Caco-2 (cell line): ENCODE data around the gene PLCH1. TPM values are rescaled to one million over a fixed set of nuclear protein-coding genes. Genes with fewer than 3 reads are reported as not detected.

ENCODE experiments used
- BruUV-seq: library from RNA; stranded (reverse); fragments of 400-500 nt; replicated peaks from 2 replicates; lab custom pipeline; 2021; lab: Mats Ljungman, UMichigan
- CTCF ChIA-PET: fragments of 300-600 bp; sonication (Branson Sonifier 250); formaldehyde crosslinking; loops from one replicate; lab custom pipeline; 2022; ENCODE audit warnings: antibody characterized with exemption; lab: Charles Lee
- POLR2A ChIA-PET: fragments of 300-600 bp; sonication (Branson Sonifier 250); formaldehyde crosslinking; loops from one replicate; lab custom pipeline; 2022; ENCODE audit warnings: antibody characterized with exemption; lab: Charles Lee
- DNase-seq, 2 experiments: peaks; one replicate each; pipeline versions ENCODE4 v3.0.0 to v3.0.0-alpha.2; 2020 to 2022
- H3K27me3 ChIP-seq: replicated peaks from 2 replicates; pipeline ENCODE4 v1.6.0; 2011; ENCODE audit warnings: low read length; ENCODE audit not compliant: control insufficient read depth, insufficient read depth
- H3K36me3 ChIP-seq: 2 replicates; pipeline ENCODE4 v1.5.1; 2011; ENCODE audit warnings: low read length; ENCODE audit not compliant: control insufficient read depth, insufficient read depth
- H3K4me1 ChIP-seq: fragments of 250-450 bp; sonication (Bioruptor Pico); 2 replicates; pipeline ENCODE4 v1.5.1; 2020; ENCODE audit warnings: mild to moderate bottlenecking
- H3K4me3 ChIP-seq: 2 replicates; pipeline ENCODE4 v1.5.1; 2011; ENCODE audit warnings: low read depth, mild to moderate bottlenecking, control low read depth, low read length
- H3K9me3 ChIP-seq: fragments of 250-450 bp; sonication (Bioruptor Pico); 2 replicates; pipeline ENCODE4 v1.5.1; 2020; ENCODE audit warnings: mild to moderate bottlenecking, moderate library complexity
- H3K27ac Mint-ChIP-seq: one replicate; pipeline ENCODE4 v1.8.0; 2022; ENCODE audit warnings: mixed read lengths; ENCODE audit not compliant: unreplicated experiment
- H3K27me3 Mint-ChIP-seq: one replicate; pipeline ENCODE4 v1.8.0; 2022; ENCODE audit warnings: mixed read lengths; ENCODE audit not compliant: insufficient read depth, unreplicated experiment
- H3K36me3 Mint-ChIP-seq: one replicate; pipeline ENCODE4 v1.8.0; 2022; ENCODE audit warnings: mild to moderate bottlenecking, mixed read lengths; ENCODE audit not compliant: insufficient read depth, unreplicated experiment
- H3K4me1 Mint-ChIP-seq: one replicate; pipeline ENCODE4 v1.8.0; 2022; ENCODE audit warnings: low read depth, mixed read lengths; ENCODE audit not compliant: unreplicated experiment
- H3K4me3 Mint-ChIP-seq: one replicate; pipeline ENCODE4 v1.8.0; 2022; ENCODE audit warnings: mild to moderate bottlenecking, moderate library complexity, mixed read lengths; ENCODE audit not compliant: unreplicated experiment
- H3K9me3 Mint-ChIP-seq: one replicate; pipeline ENCODE4 v1.8.0; 2022; ENCODE audit warnings: mixed read lengths; ENCODE audit not compliant: unreplicated experiment
- CTCF ChIP-seq, 2 experiments: fragments of 200-600 bp in 1 of 2; IDR thresholded peaks; 1 replicate in 1 of 2; 2 replicates in 1 of 2; pipeline versions ENCODE4 v1.5.1 to v1.8.0; 2011 to 2022; ENCODE audit warnings: antibody characterized with exemption in 1 of 2, control low read depth in 1 of 2, inconsistent platforms in 1 of 2, low read depth in 1 of 2, low read length in 1 of 2, mild to moderate bottlenecking in 1 of 2, moderate library complexity in 1 of 2; ENCODE audit not compliant: insufficient read depth in 1 of 2, severe bottlenecking in 1 of 2, unreplicated experiment in 1 of 2
- intact Hi-C: fragments of 100-400 bp; cut with micrococcal nuclease; formaldehyde crosslinking; loops from one replicate; pipeline ENCODE4 v1.10.0; 2022; ENCODE audit not compliant: unreplicated experiment
- total RNA-seq: library from RNA; stranded (reverse); gene quantifications from 2 replicates; pipeline ENCODE4 v1.2.3, GENCODE V29; 2022

The PLCH1 gene
- total RNA-seq, 1 experiment from 2014 or later, result 3.1 TPM

GRCh38 chr3:155772801-155773200, 27.9 kb upstream of the PLCH1 start:
- H3K4me1 Mint-ChIP-seq, result no peaks in the 10 kb centered on the region
- Histone ChIP-seq H3K27me3 (no peaks in the 10 kb centered on the region), H3K9me3 (0 out of 2 replicates have a peak, but pooled peaks cover 6% of the 10 kb centered on the region), H3K4me3 (no peak overlapping the region), H3K4me1 (no peaks in the 10 kb centered on the region), H3K36me3 (0 out of 2 replicates have a peak, but pooled peaks cover 2% of the 10 kb centered on the region)
- BruUV-seq, result no TSS peak
- no peaks in the 10 kb centered on the region for H3K36me3 Mint-ChIP-seq
- TF ChIP-seq CTCF (IDR thresholded peaks at IDR 0.05; ENCODE audit: insufficient read depth in 1 of 2, low read depth in 1 of 2, low read length in 1 of 2, severe bottlenecking in 1 of 2, unreplicated experiment in 1 of 2), result no peak
- H3K9me3 Mint-ChIP-seq, result no peaks in the 10 kb centered on the region
- CTCF ChIA-PET, result no interaction called here
- intact Hi-C loops, result no loop called here
- no peak overlapping the region for H3K4me3 Mint-ChIP-seq
- no peak for DNase-seq
- no peak overlapping the region for H3K27ac Mint-ChIP-seq
- H3K27me3 Mint-ChIP-seq, result no peaks in the 10 kb centered on the region
- POLR2A ChIA-PET, result no interaction called here

- Histone ChIP-seq H3K4me1 (no peaks in the 10 kb centered on the region), H3K27me3 (no peaks in the 10 kb centered on the region), H3K4me3 (no peak overlapping the region), H3K9me3 (0 out of 2 replicates have a peak, but pooled peaks cover 6% of the 10 kb centered on the region), H3K36me3 (0 out of 2 replicates have a peak, but pooled peaks cover 2% of the 10 kb centered on the region)
- Mint-ChIP-seq H3K4me1 (no peaks in the 10 kb centered on the region), H3K27ac (no peak overlapping the region), H3K4me3 (no peak overlapping the region), H3K36me3 (no peaks in the 10 kb centered on the region), H3K9me3 (no peaks in the 10 kb centered on the region), H3K27me3 (no peaks in the 10 kb centered on the region)
- ChIA-PET CTCF (no interaction called here), POLR2A (no interaction called here)
- intact Hi-C loops, result no loop called here
- DNase-seq, result no peak
- BruUV-seq, result no TSS peak
- TF ChIP-seq CTCF (IDR thresholded peaks at IDR 0.05; ENCODE audit: insufficient read depth in 1 of 2, low read depth in 1 of 2, low read length in 1 of 2, severe bottlenecking in 1 of 2, unreplicated experiment in 1 of 2), result no peak
Observed at GRCh38 chr3:155771126-155771525, 26.3 kb upstream of the PLCH1 start.

GRCh38 chr3:155766206-155766605, 21.3 kb upstream of the PLCH1 start:
- no peak overlapping the region for H3K4me3 ChIP-seq
- Mint-ChIP-seq H3K36me3 (no peaks in the 10 kb centered on the region), H3K27ac (no peak overlapping the region), H3K9me3 (no peaks in the 10 kb centered on the region), H3K4me1 (no peaks in the 10 kb centered on the region), H3K27me3 (no peaks in the 10 kb centered on the region), H3K4me3 (no peak overlapping the region)
- H3K27me3 ChIP-seq, result no peaks in the 10 kb centered on the region
- 0 out of 2 replicates have a peak, but pooled peaks cover 2% of the 10 kb centered on the region for H3K36me3 ChIP-seq
- POLR2A ChIA-PET, result no interaction called here
- CTCF ChIA-PET, result no interaction called here
- H3K4me1 ChIP-seq, result no peaks in the 10 kb centered on the region
- BruUV-seq, result no TSS peak
- no peak for TF ChIP-seq CTCF (IDR thresholded peaks at IDR 0.05; ENCODE audit: insufficient read depth in 1 of 2, low read depth in 1 of 2, low read length in 1 of 2, severe bottlenecking in 1 of 2, unreplicated experiment in 1 of 2)
- H3K9me3 ChIP-seq, result 0 out of 2 replicates have a peak, but pooled peaks cover 6% of the 10 kb centered on the region
- no peak for DNase-seq
- intact Hi-C loops, result no loop called here
